AG08395 (cell line): ENCODE results near the gene TRIM44.
"Not testable (repeated sequence)": the region's sequence is repeated elsewhere in the genome, so short reads cannot be mapped to it uniquely, and the experiment has no call there.

ENCODE experiments used
- DNase-seq: peaks from one replicate; pipeline ENCODE4 v3.0.0; 2012; ENCODE audit warnings: mixed read lengths, low spot score

Gene TRIM44

DNA sequence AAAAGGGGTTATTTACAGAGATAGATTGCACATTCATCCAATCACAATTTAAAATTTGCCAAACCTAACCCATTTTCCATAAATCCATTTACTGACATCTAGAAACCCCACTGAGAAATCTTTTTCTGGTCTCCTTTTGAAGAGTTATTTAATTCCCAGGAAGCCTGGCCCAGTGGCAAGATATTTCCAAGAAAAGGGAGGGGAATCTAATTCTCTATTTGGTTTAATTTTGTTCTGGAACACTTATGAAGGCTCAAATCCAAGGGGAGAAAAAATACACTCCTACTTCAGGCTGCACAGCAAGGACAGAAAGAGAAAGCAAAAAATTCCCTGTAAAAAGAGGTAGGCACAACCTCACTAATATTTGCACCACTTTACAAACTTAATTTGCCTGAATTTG is 193.1 kb downstream of the TRIM44 start:
- no peak for DNase-seq

DNA sequence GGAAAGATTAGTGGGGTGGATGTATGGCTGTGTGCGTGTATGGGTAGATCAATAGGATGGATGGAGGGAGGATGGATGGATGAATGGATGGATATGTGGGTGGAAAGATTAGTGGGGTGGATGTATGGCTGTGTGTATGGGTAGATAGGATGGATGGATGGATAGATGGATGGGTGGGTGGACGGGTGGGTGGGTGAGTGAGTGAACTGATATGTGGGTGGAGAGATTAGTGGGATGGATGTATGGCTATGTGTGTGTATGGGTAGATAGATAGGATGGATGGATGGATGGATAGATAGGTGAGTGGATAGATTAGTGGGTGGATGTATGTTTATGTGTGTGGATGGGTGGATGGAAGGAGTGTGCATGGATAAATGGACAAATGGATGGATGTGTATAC is 193.7 kb downstream of the TRIM44 start:
- no peak for DNase-seq

DNA sequence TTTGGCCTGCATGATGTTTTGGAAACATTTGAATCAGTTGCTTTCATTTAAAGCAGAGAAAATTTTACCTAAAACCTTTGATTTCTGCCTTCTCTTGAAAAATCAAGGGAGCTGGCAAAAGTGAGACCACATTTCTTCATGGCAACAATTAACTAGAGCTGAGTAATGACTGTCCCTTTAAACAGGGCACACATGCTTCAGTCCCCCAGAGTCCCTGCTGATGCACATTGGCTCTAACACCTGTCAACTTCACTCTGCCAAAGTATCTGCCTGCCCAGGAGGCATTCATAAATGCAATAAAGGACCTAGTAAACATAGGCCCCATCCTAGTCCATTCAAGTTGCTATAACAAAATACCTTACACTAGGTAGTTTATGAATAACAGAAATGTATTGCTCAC is 194.2 kb downstream of the TRIM44 start:
- no peak for DNase-seq

DNA sequence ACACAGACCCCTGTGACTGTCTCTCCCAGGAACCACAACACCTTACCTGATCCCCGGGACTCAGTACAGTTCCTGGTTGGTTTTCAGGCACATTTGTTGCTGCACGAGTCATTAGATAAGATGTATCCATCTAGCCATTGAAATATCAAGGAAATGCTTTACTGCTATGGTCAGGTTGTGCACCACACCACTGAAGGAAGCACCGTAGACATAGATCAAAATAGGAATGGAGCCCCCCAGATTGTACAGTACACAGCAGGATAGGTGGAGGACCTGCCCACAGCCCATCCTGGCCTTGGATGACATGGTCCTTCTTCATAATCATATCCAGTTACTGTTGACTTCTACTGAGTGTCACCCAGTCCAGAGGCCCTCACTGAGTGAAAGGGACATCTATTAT is 195.3 kb downstream of the TRIM44 start:
- DNase-seq = no peak

DNA sequence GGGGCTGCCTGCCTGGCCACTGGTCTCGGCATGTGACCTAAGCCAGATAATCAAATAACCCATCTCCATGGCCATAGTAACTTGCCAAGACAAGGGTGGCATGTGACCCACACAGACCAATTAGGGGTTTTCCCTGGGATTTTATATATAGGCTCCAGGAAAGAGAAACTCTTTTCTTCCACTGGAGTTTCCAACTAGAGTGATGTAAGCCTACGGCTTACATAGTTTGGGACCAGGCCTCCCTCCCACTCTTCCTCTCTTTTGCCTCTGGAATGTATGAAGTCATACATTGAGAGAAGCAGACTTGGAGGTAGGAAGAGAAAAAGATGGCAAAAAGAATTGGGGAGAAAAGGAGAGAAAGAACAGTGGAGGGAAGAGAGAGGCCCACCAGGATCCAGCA is 196.7 kb downstream of the TRIM44 start:
- DNase-seq = no peak

DNA sequence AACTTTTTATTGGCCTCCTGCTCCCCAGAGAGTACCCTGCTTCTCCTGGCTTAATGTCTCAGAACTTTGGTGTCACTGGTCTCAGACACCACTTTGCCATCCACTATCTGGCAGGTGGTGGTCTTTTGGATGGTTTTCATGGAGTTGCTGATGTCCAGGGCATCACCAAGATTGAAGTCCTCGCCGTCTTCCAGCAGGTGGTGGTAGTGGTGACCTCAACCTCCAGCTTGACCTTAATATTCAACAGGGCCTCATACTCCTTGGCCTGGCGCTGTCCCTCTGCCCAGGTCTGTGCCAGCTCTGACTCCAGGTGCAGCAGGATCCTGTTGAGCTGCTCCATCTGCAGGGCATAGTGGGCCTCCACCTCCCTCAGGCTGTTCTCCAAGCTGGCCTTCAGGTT is 197.6 kb downstream of the TRIM44 start:
- DNase-seq = not testable (repeated sequence)

DNA sequence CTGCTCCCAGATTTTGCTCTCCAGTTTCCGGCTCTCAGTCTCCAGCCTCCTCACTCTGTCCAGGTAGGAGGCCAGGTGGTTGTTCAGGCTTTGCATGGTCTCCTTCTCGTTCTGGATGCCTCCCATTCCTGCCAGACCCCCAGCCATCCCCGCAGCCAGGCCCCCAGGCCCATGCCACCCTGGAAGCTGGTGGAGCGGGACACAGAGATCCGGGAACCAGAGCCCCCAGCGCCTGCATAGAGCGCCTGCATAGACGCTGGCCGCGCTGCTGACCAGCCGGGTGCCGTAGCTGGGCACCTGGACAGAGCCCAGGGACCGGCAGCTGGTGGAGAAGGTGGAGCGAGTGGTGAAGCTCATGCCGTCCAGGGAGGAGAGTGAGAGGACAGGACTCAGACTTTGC is 198.6 kb downstream of the TRIM44 start:
- DNase-seq = no peak

DNA sequence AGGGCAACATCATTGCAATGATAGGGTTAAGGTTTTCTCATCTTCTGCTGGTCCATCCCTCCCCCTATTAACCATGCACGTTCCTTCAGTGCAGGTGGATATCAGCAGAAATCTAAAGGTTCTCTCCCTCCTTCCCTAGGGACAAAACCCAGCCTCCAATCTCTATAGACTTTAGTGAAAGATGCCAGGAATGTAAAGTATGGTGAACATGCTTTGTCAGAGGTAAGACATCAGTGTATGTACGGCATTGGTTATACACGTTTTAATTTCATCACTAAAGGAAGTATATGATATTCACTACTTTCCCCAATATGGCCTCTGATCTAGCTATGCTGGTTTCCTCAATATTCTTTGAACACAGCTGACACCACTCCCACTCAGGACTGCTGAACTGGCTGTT is 200.1 kb downstream of the TRIM44 start:
- DNase-seq = no peak

DNA sequence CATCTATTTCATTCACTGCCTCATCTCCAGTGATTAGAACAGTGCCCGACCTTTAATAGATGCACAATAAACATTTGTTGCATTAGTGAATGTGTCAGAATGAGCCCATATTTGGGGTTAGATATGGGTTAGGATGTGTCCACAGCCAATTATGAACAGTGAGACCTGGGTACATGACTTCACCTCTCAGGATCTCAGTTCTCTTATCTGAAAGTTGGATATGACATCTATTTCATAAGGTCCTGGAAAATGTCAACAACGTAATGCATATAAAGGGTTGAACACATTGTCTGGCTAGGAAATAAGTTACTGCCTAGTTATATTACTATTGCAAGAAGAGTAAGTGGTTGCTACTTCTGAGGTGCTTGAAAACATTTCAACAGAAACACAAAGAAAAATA is 201.6 kb downstream of the TRIM44 start:
- DNase-seq = no peak

DNA sequence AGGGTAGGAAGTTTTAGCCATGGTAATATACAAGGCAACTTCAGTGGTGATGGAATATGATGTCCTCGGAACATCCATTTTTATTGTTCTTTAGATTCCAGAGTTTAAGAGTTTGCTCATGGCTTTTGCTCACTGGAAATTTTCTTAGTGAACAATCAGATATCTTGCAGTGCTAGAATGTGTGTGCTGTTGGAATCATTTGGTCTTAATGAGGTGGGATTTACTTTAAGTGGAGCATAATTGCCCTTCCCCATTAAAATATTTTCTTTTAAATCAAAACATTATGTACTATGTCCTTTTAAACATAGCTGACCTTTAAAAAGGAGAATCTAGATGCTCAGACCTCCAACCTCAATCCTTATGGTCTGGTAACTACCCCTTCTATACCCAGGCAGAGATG is 204.0 kb downstream of the TRIM44 start:
- no peak for DNase-seq
